Measurements from ENCODE around the gene TMEM164.

DNA sequence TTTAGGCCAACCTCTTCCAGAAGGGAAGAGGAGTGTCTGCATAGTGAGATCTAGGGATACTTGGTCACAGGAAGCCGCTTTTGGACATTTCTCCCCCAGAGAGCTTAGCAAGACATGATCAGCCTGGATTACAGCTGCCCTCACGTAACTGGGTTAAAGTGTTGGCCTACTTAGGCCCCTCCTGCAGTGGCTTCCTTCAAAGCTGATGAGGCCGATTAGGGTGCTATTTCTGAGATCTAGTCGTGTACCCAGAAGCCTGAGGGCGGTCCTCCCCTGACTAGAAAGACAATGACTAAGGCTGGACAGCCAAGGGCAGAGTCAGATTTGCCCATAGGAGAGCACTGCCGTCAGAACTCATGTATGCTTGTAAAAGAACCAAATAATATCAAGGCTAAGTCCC, 180.0 kb downstream of the TMEM164 start:
- TF ChIP-seq, protein P1, sequence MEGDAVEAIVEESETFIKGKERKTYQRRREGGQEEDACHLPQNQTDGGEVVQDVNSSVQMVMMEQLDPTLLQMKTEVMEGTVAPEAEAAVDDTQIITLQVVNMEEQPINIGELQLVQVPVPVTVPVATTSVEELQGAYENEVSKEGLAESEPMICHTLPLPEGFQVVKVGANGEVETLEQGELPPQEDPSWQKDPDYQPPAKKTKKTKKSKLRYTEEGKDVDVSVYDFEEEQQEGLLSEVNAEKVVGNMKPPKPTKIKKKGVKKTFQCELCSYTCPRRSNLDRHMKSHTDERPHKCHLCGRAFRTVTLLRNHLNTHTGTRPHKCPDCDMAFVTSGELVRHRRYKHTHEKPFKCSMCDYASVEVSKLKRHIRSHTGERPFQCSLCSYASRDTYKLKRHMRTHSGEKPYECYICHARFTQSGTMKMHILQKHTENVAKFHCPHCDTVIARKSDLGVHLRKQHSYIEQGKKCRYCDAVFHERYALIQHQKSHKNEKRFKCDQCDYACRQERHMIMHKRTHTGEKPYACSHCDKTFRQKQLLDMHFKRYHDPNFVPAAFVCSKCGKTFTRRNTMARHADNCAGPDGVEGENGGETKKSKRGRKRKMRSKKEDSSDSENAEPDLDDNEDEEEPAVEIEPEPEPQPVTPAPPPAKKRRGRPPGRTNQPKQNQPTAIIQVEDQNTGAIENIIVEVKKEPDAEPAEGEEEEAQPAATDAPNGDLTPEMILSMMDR (conservative IDR thresholded peaks at IDR 0.05; ENCODE audit: low read depth in 2 of 2): no peak
- no peak for TF ChIP-seq POLR2AphosphoS5 (IDR thresholded peaks at IDR 0.05; ENCODE audit: low read depth)
- TF ChIP-seq EZH2 (IDR thresholded peaks at IDR 0.05; ENCODE audit: low read depth, unreplicated experiment): no peak
- TF ChIP-seq, protein P2, sequence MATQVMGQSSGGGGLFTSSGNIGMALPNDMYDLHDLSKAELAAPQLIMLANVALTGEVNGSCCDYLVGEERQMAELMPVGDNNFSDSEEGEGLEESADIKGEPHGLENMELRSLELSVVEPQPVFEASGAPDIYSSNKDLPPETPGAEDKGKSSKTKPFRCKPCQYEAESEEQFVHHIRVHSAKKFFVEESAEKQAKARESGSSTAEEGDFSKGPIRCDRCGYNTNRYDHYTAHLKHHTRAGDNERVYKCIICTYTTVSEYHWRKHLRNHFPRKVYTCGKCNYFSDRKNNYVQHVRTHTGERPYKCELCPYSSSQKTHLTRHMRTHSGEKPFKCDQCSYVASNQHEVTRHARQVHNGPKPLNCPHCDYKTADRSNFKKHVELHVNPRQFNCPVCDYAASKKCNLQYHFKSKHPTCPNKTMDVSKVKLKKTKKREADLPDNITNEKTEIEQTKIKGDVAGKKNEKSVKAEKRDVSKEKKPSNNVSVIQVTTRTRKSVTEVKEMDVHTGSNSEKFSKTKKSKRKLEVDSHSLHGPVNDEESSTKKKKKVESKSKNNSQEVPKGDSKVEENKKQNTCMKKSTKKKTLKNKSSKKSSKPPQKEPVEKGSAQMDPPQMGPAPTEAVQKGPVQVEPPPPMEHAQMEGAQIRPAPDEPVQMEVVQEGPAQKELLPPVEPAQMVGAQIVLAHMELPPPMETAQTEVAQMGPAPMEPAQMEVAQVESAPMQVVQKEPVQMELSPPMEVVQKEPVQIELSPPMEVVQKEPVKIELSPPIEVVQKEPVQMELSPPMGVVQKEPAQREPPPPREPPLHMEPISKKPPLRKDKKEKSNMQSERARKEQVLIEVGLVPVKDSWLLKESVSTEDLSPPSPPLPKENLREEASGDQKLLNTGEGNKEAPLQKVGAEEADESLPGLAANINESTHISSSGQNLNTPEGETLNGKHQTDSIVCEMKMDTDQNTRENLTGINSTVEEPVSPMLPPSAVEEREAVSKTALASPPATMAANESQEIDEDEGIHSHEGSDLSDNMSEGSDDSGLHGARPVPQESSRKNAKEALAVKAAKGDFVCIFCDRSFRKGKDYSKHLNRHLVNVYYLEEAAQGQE (IDR thresholded peaks at IDR 0.05; ENCODE audit: unreplicated experiment): no peak
- no peak for TF ChIP-seq ZNF114 (CRISPR knock-in tag; IDR thresholded peaks at IDR 0.05)
- no peak for TF ChIP-seq CREB1 (CRISPR knock-in tag; IDR thresholded peaks at IDR 0.05; ENCODE audit: low read depth)
- no peak for TF ChIP-seq JUNB (IDR thresholded peaks at IDR 0.05; ENCODE audit: unreplicated experiment)
- no peak for TF ChIP-seq EZH2phosphoT487 (IDR thresholded peaks at IDR 0.05; ENCODE audit: unreplicated experiment)
- TF ChIP-seq, protein P3, sequence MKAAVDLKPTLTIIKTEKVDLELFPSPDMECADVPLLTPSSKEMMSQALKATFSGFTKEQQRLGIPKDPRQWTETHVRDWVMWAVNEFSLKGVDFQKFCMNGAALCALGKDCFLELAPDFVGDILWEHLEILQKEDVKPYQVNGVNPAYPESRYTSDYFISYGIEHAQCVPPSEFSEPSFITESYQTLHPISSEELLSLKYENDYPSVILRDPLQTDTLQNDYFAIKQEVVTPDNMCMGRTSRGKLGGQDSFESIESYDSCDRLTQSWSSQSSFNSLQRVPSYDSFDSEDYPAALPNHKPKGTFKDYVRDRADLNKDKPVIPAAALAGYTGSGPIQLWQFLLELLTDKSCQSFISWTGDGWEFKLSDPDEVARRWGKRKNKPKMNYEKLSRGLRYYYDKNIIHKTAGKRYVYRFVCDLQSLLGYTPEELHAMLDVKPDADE (IDR thresholded peaks at IDR 0.05): no peak
- no peak for TF ChIP-seq ZNF331 (CRISPR knock-in tag; IDR thresholded peaks at IDR 0.05; ENCODE audit: low read depth)
